ENCODE data around the gene CRACR2A.

Gene CRACR2A

GRCh38 chr12:3655328-3655900 lies 97.5 kb downstream of the CRACR2A start:
- no peak for TF ChIP-seq FOXP2 (optimal IDR thresholded peaks at IDR 0.05; ENCODE audit: borderline replicate concordance, extremely low read depth, extremely low read length, insufficient read depth)
- no peak for TF ChIP-seq POLR2AphosphoS5 (IDR thresholded peaks at IDR 0.05; ENCODE audit: low read depth, low read length)
- TF ChIP-seq, protein P1, sequence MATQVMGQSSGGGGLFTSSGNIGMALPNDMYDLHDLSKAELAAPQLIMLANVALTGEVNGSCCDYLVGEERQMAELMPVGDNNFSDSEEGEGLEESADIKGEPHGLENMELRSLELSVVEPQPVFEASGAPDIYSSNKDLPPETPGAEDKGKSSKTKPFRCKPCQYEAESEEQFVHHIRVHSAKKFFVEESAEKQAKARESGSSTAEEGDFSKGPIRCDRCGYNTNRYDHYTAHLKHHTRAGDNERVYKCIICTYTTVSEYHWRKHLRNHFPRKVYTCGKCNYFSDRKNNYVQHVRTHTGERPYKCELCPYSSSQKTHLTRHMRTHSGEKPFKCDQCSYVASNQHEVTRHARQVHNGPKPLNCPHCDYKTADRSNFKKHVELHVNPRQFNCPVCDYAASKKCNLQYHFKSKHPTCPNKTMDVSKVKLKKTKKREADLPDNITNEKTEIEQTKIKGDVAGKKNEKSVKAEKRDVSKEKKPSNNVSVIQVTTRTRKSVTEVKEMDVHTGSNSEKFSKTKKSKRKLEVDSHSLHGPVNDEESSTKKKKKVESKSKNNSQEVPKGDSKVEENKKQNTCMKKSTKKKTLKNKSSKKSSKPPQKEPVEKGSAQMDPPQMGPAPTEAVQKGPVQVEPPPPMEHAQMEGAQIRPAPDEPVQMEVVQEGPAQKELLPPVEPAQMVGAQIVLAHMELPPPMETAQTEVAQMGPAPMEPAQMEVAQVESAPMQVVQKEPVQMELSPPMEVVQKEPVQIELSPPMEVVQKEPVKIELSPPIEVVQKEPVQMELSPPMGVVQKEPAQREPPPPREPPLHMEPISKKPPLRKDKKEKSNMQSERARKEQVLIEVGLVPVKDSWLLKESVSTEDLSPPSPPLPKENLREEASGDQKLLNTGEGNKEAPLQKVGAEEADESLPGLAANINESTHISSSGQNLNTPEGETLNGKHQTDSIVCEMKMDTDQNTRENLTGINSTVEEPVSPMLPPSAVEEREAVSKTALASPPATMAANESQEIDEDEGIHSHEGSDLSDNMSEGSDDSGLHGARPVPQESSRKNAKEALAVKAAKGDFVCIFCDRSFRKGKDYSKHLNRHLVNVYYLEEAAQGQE (IDR thresholded peaks at IDR 0.05; ENCODE audit: insufficient read depth in 1 of 2, low read depth in 2 of 2, low read length in 2 of 2): no peak
- TF ChIP-seq TAF1 (IDR thresholded peaks at IDR 0.05; ENCODE audit: borderline replicate concordance, insufficient read depth, low read length): no peak
- no peak for TF ChIP-seq SIN3A (IDR thresholded peaks at IDR 0.05; ENCODE audit: borderline replicate concordance, insufficient read depth, low read length)

GRCh38 chr12:3651585-3652424 lies 101.1 kb downstream of the CRACR2A start:
- TF ChIP-seq, protein P1 (IDR thresholded peaks at IDR 0.05; ENCODE audit: insufficient read depth in 1 of 2, low read depth in 2 of 2, low read length in 2 of 2): no peak
- TF ChIP-seq POLR2AphosphoS5 (IDR thresholded peaks at IDR 0.05; ENCODE audit: low read depth, low read length) (no peak), FOXP2 (optimal IDR thresholded peaks at IDR 0.05; ENCODE audit: borderline replicate concordance, extremely low read depth, extremely low read length, insufficient read depth) (no peak), SIN3A (IDR thresholded peaks at IDR 0.05; ENCODE audit: borderline replicate concordance, insufficient read depth, low read length) (no peak), TAF1 (IDR thresholded peaks at IDR 0.05; ENCODE audit: borderline replicate concordance, insufficient read depth, low read length) (no peak)

DNA sequence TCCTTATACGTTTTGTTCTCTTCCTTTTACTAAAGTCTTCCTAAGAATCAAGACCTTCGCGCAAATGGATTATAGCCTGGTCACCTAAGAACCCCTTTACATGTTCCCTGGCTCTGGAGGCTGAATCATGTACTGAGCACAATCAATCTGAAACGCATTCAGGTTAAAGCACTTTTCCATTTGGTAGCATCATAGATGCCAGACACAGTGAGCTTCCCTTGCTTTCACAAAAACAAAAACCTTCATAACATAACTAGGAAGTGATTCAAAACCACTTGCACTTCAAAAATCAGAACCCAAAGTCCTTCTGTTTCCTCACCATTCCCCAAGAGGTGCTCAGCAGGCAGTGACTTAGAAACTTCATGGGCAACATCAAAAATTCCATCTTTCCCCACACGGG lies 105.4 kb downstream of the CRACR2A start:
- no peak for TF ChIP-seq TAF1 (IDR thresholded peaks at IDR 0.05; ENCODE audit: borderline replicate concordance, insufficient read depth, low read length)
- no peak for TF ChIP-seq SIN3A (IDR thresholded peaks at IDR 0.05; ENCODE audit: borderline replicate concordance, insufficient read depth, low read length)
- no peak for TF ChIP-seq POLR2AphosphoS5 (IDR thresholded peaks at IDR 0.05; ENCODE audit: low read depth, low read length)
- TF ChIP-seq, protein P1 (IDR thresholded peaks at IDR 0.05; ENCODE audit: insufficient read depth in 1 of 2, low read depth in 2 of 2, low read length in 2 of 2): no peak
- TF ChIP-seq FOXP2 (optimal IDR thresholded peaks at IDR 0.05; ENCODE audit: borderline replicate concordance, extremely low read depth, extremely low read length, insufficient read depth): no peak

DNA sequence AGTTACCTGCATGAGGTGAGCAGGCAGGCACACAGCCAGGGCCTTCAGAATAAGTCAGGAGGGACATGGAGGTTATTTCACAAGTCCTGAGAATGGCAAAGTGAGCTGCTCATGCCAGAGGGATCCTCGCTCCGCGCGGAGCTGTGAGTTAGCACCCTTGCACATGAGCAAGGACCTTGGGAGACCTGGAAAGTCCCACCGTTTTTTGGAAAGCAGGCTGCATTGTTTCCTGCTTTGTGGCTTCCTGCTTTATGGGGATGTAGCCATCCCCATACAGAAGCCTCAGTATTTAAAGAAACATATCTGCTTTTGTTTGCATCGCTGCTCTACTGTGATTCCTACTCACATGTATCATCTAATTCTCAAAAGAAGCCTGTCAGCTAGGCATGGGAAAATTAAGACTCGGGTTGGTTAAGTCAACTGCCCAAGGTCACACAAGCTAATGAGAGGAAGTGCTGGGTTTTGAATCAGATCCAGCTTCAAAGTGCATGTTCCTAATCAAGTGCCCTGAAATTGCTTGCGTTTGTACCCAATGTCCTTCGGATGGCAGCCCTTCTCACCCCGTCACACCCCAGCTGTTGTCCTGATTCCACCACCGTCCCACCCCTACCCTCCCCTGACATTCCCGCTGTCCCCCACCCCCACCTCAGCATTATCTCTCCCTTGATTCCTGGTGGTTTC lies 106.2 kb downstream of the CRACR2A start:
- TF ChIP-seq POLR2AphosphoS5 (IDR thresholded peaks at IDR 0.05; ENCODE audit: low read depth, low read length): no peak
- TF ChIP-seq SIN3A (IDR thresholded peaks at IDR 0.05; ENCODE audit: borderline replicate concordance, insufficient read depth, low read length): no peak
- TF ChIP-seq, protein P1 (IDR thresholded peaks at IDR 0.05; ENCODE audit: insufficient read depth in 1 of 2, low read depth in 2 of 2, low read length in 2 of 2): no peak
- TF ChIP-seq FOXP2 (optimal IDR thresholded peaks at IDR 0.05; ENCODE audit: borderline replicate concordance, extremely low read depth, extremely low read length, insufficient read depth): no peak
- TF ChIP-seq TAF1 (IDR thresholded peaks at IDR 0.05; ENCODE audit: borderline replicate concordance, insufficient read depth, low read length): no peak
